HCT116 (cell line): ENCODE results near the gene OR10Z1. TPM values are rescaled to one million over a fixed set of nuclear protein-coding genes. Genes with fewer than 3 reads are reported as not detected.

Experiments
- ATAC-seq: fragments of 200-7000 bp; cut with Tn5 transposase; 2 replicates; pipeline ENCODE4 v1.9.1; 2020; ENCODE audit warnings: mild to moderate bottlenecking, moderate library complexity
- BruUV-seq: library from RNA; stranded (reverse); fragments of 400-500 nt; replicated peaks from 2 replicates; lab custom pipeline; 2021; lab: Mats Ljungman, UMichigan
- CTCF ChIA-PET: fragments of 300-600 bp; sonication (Branson Sonifier 250); formaldehyde crosslinking; loops from one replicate; lab custom pipeline; 2021; ENCODE audit warnings: antibody characterized with exemption; lab: Charles Lee
- POLR2A ChIA-PET: fragments of 300-600, 350-600 bp; sonication (Branson Sonifier 250); formaldehyde crosslinking; loops from one replicate; lab custom pipeline; 2021; ENCODE audit warnings: antibody characterized with exemption; lab: Charles Lee
- RAD21 ChIA-PET, 2 experiments: fragments of 300-600 bp; sonication (Branson Sonifier 250); formaldehyde crosslinking; loops; one replicate each; lab custom pipeline; 2023; ENCODE audit warnings: low total read pairs in 2 of 2; ENCODE audit not compliant: uncharacterized antibody in 2 of 2, unreplicated experiment in 2 of 2, low non-redundant PET in 1 of 2; lab: Charles Lee
- DNase-seq: peaks from one replicate; pipeline ENCODE4 v3.0.0-alpha.2; 2010; ENCODE audit warnings: low read depth, low spot score
- H2AFZ ChIP-seq: fragments of 200-600 bp; shearing (Covaris generic), sonication (generic); 2 replicates; pipeline ENCODE4 v1.6.1; 2017; ENCODE audit warnings: low read depth, mixed run types, mixed read lengths, antibody characterized with exemption, low read length; ENCODE audit not compliant: poor library complexity, severe bottlenecking
- H3K27ac ChIP-seq: 2 replicates; pipeline ENCODE4 v1.5.1; 2012; ENCODE audit warnings: low read depth, low read length
- H3K27me3 ChIP-seq: fragments of 200-600 bp; sonication (generic); 2 replicates; pipeline ENCODE4 v1.6.1; 2016; ENCODE audit warnings: mixed run types, low read length, mixed read lengths; ENCODE audit not compliant: insufficient read depth
- H3K36me3 ChIP-seq, 2 experiments: fragments of 200-500 bp in 1 of 2; fragments of 200-600 bp in 1 of 2; sonication (Bioruptor generic) in 1 of 2; sonication (generic) in 1 of 2; 2 replicates each; pipeline versions ENCODE4 v1.5.1 to v1.6.1; 2014 to 2016; ENCODE audit warnings: low read length in 2 of 2, inconsistent platforms in 1 of 2, mixed read lengths in 1 of 2, mixed run types in 1 of 2; ENCODE audit not compliant: insufficient read depth in 2 of 2, control insufficient read depth in 1 of 2
- H3K4me1 ChIP-seq, 2 experiments: fragments of 200-600 bp in 1 of 2; sonication (generic) in 1 of 2; 2 replicates each; pipeline versions ENCODE4 v1.5.1 to v1.6.1; 2012 to 2017; ENCODE audit warnings: low read length in 2 of 2, inconsistent platforms in 1 of 2, mild to moderate bottlenecking in 1 of 2, mixed read lengths in 1 of 2, mixed run types in 1 of 2, moderate library complexity in 1 of 2; ENCODE audit not compliant: insufficient read depth in 2 of 2, control insufficient read depth in 1 of 2
- H3K4me2 ChIP-seq: fragments of 200-600 bp; sonication (generic); 2 replicates; pipeline ENCODE4 v1.6.1; 2017; ENCODE audit warnings: mixed run types, low read length, mixed read lengths
- H3K4me3 ChIP-seq, 2 experiments: fragments of 200-600 bp in 1 of 2; sonication (generic) in 1 of 2; replicated peaks in 1 of 2; 2 replicates each; pipeline ENCODE4 v1.5.1; 2011 to 2016; ENCODE audit warnings: low read length in 2 of 2, control low read depth in 1 of 2, low read depth in 1 of 2, mild to moderate bottlenecking in 1 of 2, mixed read lengths in 1 of 2, mixed run types in 1 of 2
- H3K79me2 ChIP-seq: fragments of 200-600 bp; sonication (generic); 2 replicates; pipeline ENCODE4 v1.6.1; 2017; ENCODE audit warnings: mild to moderate bottlenecking, mixed run types, low read length, moderate library complexity, mixed read lengths; ENCODE audit not compliant: insufficient read depth
- H3K9ac ChIP-seq: fragments of 200-600 bp; sonication (generic); 2 replicates; pipeline ENCODE4 v1.6.1; 2016; ENCODE audit warnings: low read length, mixed read lengths
- H3K9me2 ChIP-seq: fragments of 200-600 bp; sonication (generic), shearing (Covaris generic); 2 replicates; pipeline ENCODE4 v1.6.1; 2017; ENCODE audit warnings: mixed run types, mild to moderate bottlenecking, moderate library complexity; ENCODE audit not compliant: insufficient read depth
- H3K9me3 ChIP-seq, 2 experiments: fragments of 200-500 bp in 1 of 2; fragments of 200-600 bp in 1 of 2; sonication (Bioruptor generic) in 1 of 2; sonication (generic) in 1 of 2; 2 replicates each; pipeline ENCODE4 v1.6.1; 2014 to 2017; ENCODE audit warnings: low read length in 2 of 2, mixed read lengths in 2 of 2, inconsistent platforms in 1 of 2, low read depth in 1 of 2, mild to moderate bottlenecking in 1 of 2, mixed run types in 1 of 2, moderate library complexity in 1 of 2; ENCODE audit not compliant: control insufficient read depth in 1 of 2, insufficient read depth in 1 of 2
- H4K20me1 ChIP-seq: fragments of 200-600 bp; sonication (generic), shearing (Covaris generic); 2 replicates; pipeline ENCODE4 v1.6.1; 2017; ENCODE audit warnings: mixed run types, mild to moderate bottlenecking, moderate library complexity; ENCODE audit not compliant: insufficient read depth
- CTCF ChIP-seq, 3 experiments: fragments of 200-600 bp in 1 of 3; sonication (generic) in 1 of 3; IDR thresholded peaks in 2 of 3; conservative IDR thresholded peaks in 1 of 3; 2 replicates each; pipeline ENCODE4 v1.5.1; 2012 to 2017; ENCODE audit warnings: low read depth in 2 of 3, low read length in 2 of 3, antibody characterized with exemption in 1 of 3, borderline replicate concordance in 1 of 3, control low read depth in 1 of 3, mild to moderate bottlenecking in 1 of 3, mixed read lengths in 1 of 3, mixed run types in 1 of 3, moderate library complexity in 1 of 3; ENCODE audit not compliant: insufficient read depth in 1 of 3
- EGR1 ChIP-seq: IDR thresholded peaks from 2 replicates; pipeline ENCODE4 v1.6.1; 2012; ENCODE audit warnings: low read depth
- ELF1 ChIP-seq: IDR thresholded peaks from 2 replicates; pipeline ENCODE4 v1.6.1; 2012; ENCODE audit warnings: low read depth, borderline replicate concordance
- POLR2AphosphoS5 ChIP-seq: IDR thresholded peaks from 2 replicates; pipeline ENCODE4 v1.6.1; 2011; ENCODE audit warnings: mild to moderate bottlenecking, low read depth, low read length, moderate library complexity
- REST ChIP-seq: IDR thresholded peaks from 2 replicates; pipeline ENCODE4 v1.6.1; 2012; ENCODE audit warnings: low read depth
- SP1 ChIP-seq: IDR thresholded peaks from 2 replicates; pipeline ENCODE4 v1.6.1; 2012; ENCODE audit warnings: low read depth
- TCF7L2 ChIP-seq: IDR thresholded peaks from 2 replicates; pipeline ENCODE4 v1.7.0; 2011; ENCODE audit warnings: borderline replicate concordance, inconsistent platforms; ENCODE audit not compliant: insufficient read depth, insufficient read length; ENCODE audit errors: extremely low read depth
- ZFX ChIP-seq: fragments of 450-650 bp; IDR thresholded peaks from 2 replicates; pipeline ENCODE4 v1.6.1; 2017
- ZNF274 ChIP-seq: fragments of 200-500 bp; sonication (Bioruptor generic); IDR thresholded peaks from 2 replicates; pipeline ENCODE4 v1.6.1; 2014; ENCODE audit warnings: mild to moderate bottlenecking, low read depth, low read length, inconsistent platforms
- intact Hi-C: fragments of 100-400 bp; cut with micrococcal nuclease; formaldehyde crosslinking; loops from 2 replicates; pipeline ENCODE4 v1.10.0; 2022
- total RNA-seq: library from RNA; stranded (reverse); gene quantifications from one replicate; pipeline ENCODE4 v1.2.1, GENCODE V29; 2021; ENCODE audit not compliant: unreplicated experiment

The OR10Z1 gene
- total RNA-seq, 1 experiment from 2014 or later: not detected

GRCh38 chr1:158572226-158572625 is 32.8 kb upstream of the OR10Z1 start:
- H3K9me2 ChIP-seq: no peaks in the 10 kb centered on the region
- H3K36me3 ChIP-seq: no peaks in the 10 kb centered on the region
- H3K27ac ChIP-seq: no peak overlapping the region
- ChIA-PET RAD21 (no interaction called here), CTCF (no interaction called here), POLR2A (no interaction called here)
- H3K79me2 ChIP-seq: no peaks in the 10 kb centered on the region
- no peaks in the 10 kb centered on the region for H3K9me3 ChIP-seq
- DNase-seq (no peak), ATAC-seq (no peak)
- H3K4me2 ChIP-seq: no peak overlapping the region
- no peak overlapping the region for H3K4me3 ChIP-seq
- BruUV-seq: no TSS peak
- H3K4me1 ChIP-seq: no peaks in the 10 kb centered on the region
- intact Hi-C loops: no loop called here
- TF ChIP-seq ELF1 (no peak), POLR2AphosphoS5 (no peak), ZNF274 (no peak)
- H3K9ac ChIP-seq: no peak overlapping the region
- no peaks in the 10 kb centered on the region for H4K20me1 ChIP-seq
- H2AFZ ChIP-seq: no peak overlapping the region
- no peaks in the 10 kb centered on the region for H3K27me3 ChIP-seq

- Histone ChIP-seq H3K4me1 (no peaks in the 10 kb centered on the region), H3K27ac (no peak overlapping the region), H3K36me3 (no peaks in the 10 kb centered on the region), H3K9me2 (no peaks in the 10 kb centered on the region), H4K20me1 (no peaks in the 10 kb centered on the region), H3K79me2 (no peaks in the 10 kb centered on the region), H3K9me3 (no peaks in the 10 kb centered on the region), H3K4me2 (no peak overlapping the region), H3K4me3 (no peak overlapping the region), H2AFZ (no peak overlapping the region), H3K27me3 (no peaks in the 10 kb centered on the region), H3K9ac (no peak overlapping the region)
- BruUV-seq: no TSS peak
- no peak for TF ChIP-seq POLR2AphosphoS5
- no peak for TF ChIP-seq EGR1
- TF ChIP-seq SP1: no peak
- TF ChIP-seq REST: no peak
- TF ChIP-seq TCF7L2: no peak
- no peak for TF ChIP-seq CTCF (IDR thresholded peaks at IDR 0.05 in 2 of 3, conservative IDR thresholded peaks at IDR 0.05 in 1 of 3; ENCODE audit: borderline replicate concordance in 1 of 3, insufficient read depth in 1 of 3, low read depth in 2 of 3, low read length in 2 of 3)
- no peak for TF ChIP-seq ZFX
- TF ChIP-seq ELF1: no peak
- DNase-seq (no peak), ATAC-seq (no peak)
- intact Hi-C loops: no loop called here
- ChIA-PET POLR2A (no interaction called here), RAD21 (no interaction called here), CTCF (no interaction called here)
Observed at GRCh38 chr1:158577561-158577960, 27.5 kb upstream of the OR10Z1 start.
